ENCODE results near the gene TSC22D1. TPM values are rescaled to one million over a fixed set of nuclear protein-coding genes. Genes with fewer than 3 reads are reported as not detected.
"Not testable (repeated sequence)": the region's sequence is repeated elsewhere in the genome, so short reads cannot be mapped to it uniquely, and the experiment has no call there.

TSC22D1 gene
- total and polyA plus RNA-seq, 12 donors = 28.5 to 113 (median 59.8) TPM

- Histone ChIP-seq H3K27me3 (no peaks in the 10 kb centered on the region), H3K4me3 (no peak overlapping the region), H3K4me1 (replicated peaks in 1 of 2) (no peaks in the 10 kb centered on the region), H3K9me3 (replicated peaks in 1 of 3) (no peaks in the 10 kb centered on the region), H3K36me3 (replicated peaks in 1 of 2) (no peaks in the 10 kb centered on the region), H3K27ac (no peak overlapping the region)
- WGBS, 4 donors = 82 to 89% (median 86%) methylated on average over 1 of the region's 1 CpG
- intact Hi-C loops (cut with DNase I) = loop anchor here in 1 of 2 donors (10.0 kb wide), 1 partner anchor 549 kb away; no protein-coding TSS in a partner anchor
- no peak for DNase-seq
- TF ChIP-seq CTCF (IDR thresholded peaks at IDR 0.05) = no peak
Observed at GRCh38 chr13:44463759-44464158, 112.4 kb downstream of the TSC22D1 start.

GRCh38 chr13:44459674-44460073 is 116.5 kb downstream of the TSC22D1 start:
- 75 to 100% (median 96%) methylated on average over 2 to 9 of the region's 9 CpGs for WGBS, 4 donors

GRCh38 chr13:44458313-44458975 is 117.7 kb downstream of the TSC22D1 start:
- no peaks in the 10 kb centered on the region for H3K27me3 ChIP-seq
- no peaks in the 10 kb centered on the region for H3K4me1 ChIP-seq (replicated peaks in 1 of 2)
- no peak for TF ChIP-seq CTCF (IDR thresholded peaks at IDR 0.05)
- TF ChIP-seq POLR2A (IDR thresholded peaks at IDR 0.05) = no peak
- no peak overlapping the region for H3K4me3 ChIP-seq
- no peak overlapping the region for H3K27ac ChIP-seq
- intact Hi-C loops (cut with DNase I) = no loop called here
- H3K36me3 ChIP-seq (replicated peaks in 1 of 2) = no peaks in the 10 kb centered on the region
- WGBS, 4 donors = 92 to 97% (median 95%) methylated on average over 10 to 17 of the region's 17 CpGs
- no peak for DNase-seq
- H3K9me3 ChIP-seq (replicated peaks in 1 of 3) = no peaks in the 10 kb centered on the region

More at GRCh38 chr13:44459674-44460073, 116.5 kb downstream of the TSC22D1 start:
- Histone ChIP-seq H3K36me3 (replicated peaks in 1 of 2) (no peaks in the 10 kb centered on the region), H3K4me3 (no peak overlapping the region), H3K4me1 (replicated peaks in 1 of 2) (no peaks in the 10 kb centered on the region), H3K27ac (no peak overlapping the region), H3K27me3 (no peaks in the 10 kb centered on the region), H3K9me3 (replicated peaks in 1 of 3) (no peaks in the 10 kb centered on the region)
- no peak for DNase-seq
- intact Hi-C loops (cut with DNase I) = loop anchor here in 1 of 2 donors (10.0 kb wide), 1 partner anchor 545 kb away; no protein-coding TSS in a partner anchor
- TF ChIP-seq CTCF (IDR thresholded peaks at IDR 0.05) (no peak), POLR2A (IDR thresholded peaks at IDR 0.05) (no peak)

DNA sequence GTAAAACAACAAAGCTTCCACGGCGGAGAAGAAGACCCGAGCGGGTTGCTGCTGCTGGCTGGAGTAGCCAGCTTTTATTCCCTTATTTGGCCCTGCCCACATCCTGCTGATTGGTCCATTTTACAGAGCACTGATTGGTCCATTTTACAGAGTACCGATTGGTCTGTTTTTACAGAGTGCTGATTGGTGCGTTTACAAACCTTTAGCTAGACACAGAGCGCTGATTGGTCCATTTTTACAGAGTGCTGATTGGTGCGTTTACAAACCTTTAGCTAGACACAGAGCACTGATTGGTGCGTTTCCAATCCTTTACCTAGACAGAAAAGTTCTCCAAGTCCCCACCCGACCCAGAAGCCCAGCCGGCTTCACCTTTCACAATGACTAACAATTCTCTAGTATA is 119.9 kb downstream of the TSC22D1 start:
- H3K36me3 ChIP-seq (replicated peaks in 1 of 2); DNase-seq; H3K27ac ChIP-seq; H3K4me3 ChIP-seq; H3K9me3 ChIP-seq (replicated peaks in 1 of 3); H3K4me1 ChIP-seq (replicated peaks in 1 of 2); H3K27me3 ChIP-seq; intact Hi-C loops (cut with DNase I): not testable (repeated sequence)
- WGBS, 4 donors = 95 to 97% (median 97%) methylated on average over 11 of the region's 11 CpGs

GRCh38 chr13:44455769-44456168 is 120.4 kb downstream of the TSC22D1 start:
- TF ChIP-seq CTCF (IDR thresholded peaks at IDR 0.05) = no peak
- no peak for TF ChIP-seq POLR2A (IDR thresholded peaks at IDR 0.05)
- H3K27me3 ChIP-seq = no peaks in the 10 kb centered on the region
- no peak for DNase-seq
- H3K4me1 ChIP-seq (replicated peaks in 1 of 2) = no peaks in the 10 kb centered on the region
- intact Hi-C loops (cut with DNase I) = no loop called here
- no peak overlapping the region for H3K4me3 ChIP-seq
- 96 to 98% (median 97%) methylated on average over 8 of the region's 8 CpGs for WGBS, 4 donors
- H3K36me3 ChIP-seq (replicated peaks in 1 of 2) = no peaks in the 10 kb centered on the region
- no peaks in the 10 kb centered on the region for H3K9me3 ChIP-seq (replicated peaks in 1 of 3)
- no peak overlapping the region for H3K27ac ChIP-seq
